Measurements from ENCODE around the gene BTBD6.

The BTBD6 gene

GRCh38 chr14:105226198-105226597 lies 22.1 kb upstream of the BTBD6 start:
- Histone ChIP-seq H3K9ac (no peak overlapping the region), H3K36me3 (ENCODE audit: control insufficient read depth, insufficient read depth, low read length) (no peaks in the 10 kb centered on the region), H3K4me3 (ENCODE audit: low read depth, low read length) (no peak overlapping the region), H3K4me2 (ENCODE audit: low read length) (no peak overlapping the region), H3K27me3 (ENCODE audit: control insufficient read depth, insufficient read depth, low read length) (no peaks in the 10 kb centered on the region), H3K27ac (no peak overlapping the region), H2AFZ (no peak overlapping the region), H3K4me1 (peaks cover 3% of the 10 kb centered on the region), H3K79me2 (peaks cover 8% of the 10 kb centered on the region), H3K9me3 (ENCODE audit: control insufficient read depth, low read length) (no peaks in the 10 kb centered on the region)
- TF ChIP-seq, protein P1, sequence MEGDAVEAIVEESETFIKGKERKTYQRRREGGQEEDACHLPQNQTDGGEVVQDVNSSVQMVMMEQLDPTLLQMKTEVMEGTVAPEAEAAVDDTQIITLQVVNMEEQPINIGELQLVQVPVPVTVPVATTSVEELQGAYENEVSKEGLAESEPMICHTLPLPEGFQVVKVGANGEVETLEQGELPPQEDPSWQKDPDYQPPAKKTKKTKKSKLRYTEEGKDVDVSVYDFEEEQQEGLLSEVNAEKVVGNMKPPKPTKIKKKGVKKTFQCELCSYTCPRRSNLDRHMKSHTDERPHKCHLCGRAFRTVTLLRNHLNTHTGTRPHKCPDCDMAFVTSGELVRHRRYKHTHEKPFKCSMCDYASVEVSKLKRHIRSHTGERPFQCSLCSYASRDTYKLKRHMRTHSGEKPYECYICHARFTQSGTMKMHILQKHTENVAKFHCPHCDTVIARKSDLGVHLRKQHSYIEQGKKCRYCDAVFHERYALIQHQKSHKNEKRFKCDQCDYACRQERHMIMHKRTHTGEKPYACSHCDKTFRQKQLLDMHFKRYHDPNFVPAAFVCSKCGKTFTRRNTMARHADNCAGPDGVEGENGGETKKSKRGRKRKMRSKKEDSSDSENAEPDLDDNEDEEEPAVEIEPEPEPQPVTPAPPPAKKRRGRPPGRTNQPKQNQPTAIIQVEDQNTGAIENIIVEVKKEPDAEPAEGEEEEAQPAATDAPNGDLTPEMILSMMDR (IDR thresholded peaks at IDR 0.05) = no peak

GRCh38 chr14:105227346-105227745 lies 21.0 kb upstream of the BTBD6 start:
- TF ChIP-seq, protein P1 (IDR thresholded peaks at IDR 0.05) = no peak
- no peak overlapping the region for H3K4me2 ChIP-seq (ENCODE audit: low read length)
- H3K4me1 ChIP-seq = peaks cover 3% of the 10 kb centered on the region
- H3K27ac ChIP-seq = no peak overlapping the region
- no peak overlapping the region for H3K4me3 ChIP-seq (ENCODE audit: low read depth, low read length)
- no peaks in the 10 kb centered on the region for H3K9me3 ChIP-seq (ENCODE audit: control insufficient read depth, low read length)
- H3K9ac ChIP-seq = no peak overlapping the region
- peaks cover 8% of the 10 kb centered on the region for H3K79me2 ChIP-seq
- no peak overlapping the region for H2AFZ ChIP-seq
- H3K36me3 ChIP-seq (ENCODE audit: control insufficient read depth, insufficient read depth, low read length) = no peaks in the 10 kb centered on the region
- no peaks in the 10 kb centered on the region for H3K27me3 ChIP-seq (ENCODE audit: control insufficient read depth, insufficient read depth, low read length)

- Histone ChIP-seq H3K9ac (no peak overlapping the region), H3K4me1 (no peaks in the 10 kb centered on the region), H3K27ac (no peak overlapping the region), H2AFZ (no peak overlapping the region), H3K4me3 (ENCODE audit: low read depth, low read length) (no peak overlapping the region), H3K36me3 (ENCODE audit: control insufficient read depth, insufficient read depth, low read length) (no peaks in the 10 kb centered on the region), H3K4me2 (ENCODE audit: low read length) (no peak overlapping the region), H3K27me3 (ENCODE audit: control insufficient read depth, insufficient read depth, low read length) (no peaks in the 10 kb centered on the region), H3K9me3 (ENCODE audit: control insufficient read depth, low read length) (no peaks in the 10 kb centered on the region), H3K79me2 (peaks cover 5% of the 10 kb centered on the region)
- TF ChIP-seq, protein P1 (IDR thresholded peaks at IDR 0.05) = no peak
These were observed 19.8 kb upstream of the BTBD6 start for GRCh38 chr14:105228562-105228961.

- Histone ChIP-seq H3K4me1 (no peaks in the 10 kb centered on the region), H3K9ac (no peak overlapping the region), H3K27ac (no peak overlapping the region), H3K9me3 (ENCODE audit: control insufficient read depth, low read length) (no peaks in the 10 kb centered on the region), H3K4me3 (ENCODE audit: low read depth, low read length) (no peak overlapping the region), H3K27me3 (ENCODE audit: control insufficient read depth, insufficient read depth, low read length) (no peaks in the 10 kb centered on the region), H3K36me3 (ENCODE audit: control insufficient read depth, insufficient read depth, low read length) (no peaks in the 10 kb centered on the region), H2AFZ (no peak overlapping the region), H3K4me2 (ENCODE audit: low read length) (no peak overlapping the region), H3K79me2 (peaks cover 3% of the 10 kb centered on the region)
- TF ChIP-seq, protein P1 (IDR thresholded peaks at IDR 0.05) = no peak
These were observed 19.2 kb upstream of the BTBD6 start for GRCh38 chr14:105229099-105229655.
